ENCODE data around the gene KCNG4. TPM values are rescaled to one million over a fixed set of nuclear protein-coding genes. Genes with fewer than 3 reads are reported as not detected.

KCNG4 gene
- total RNA-seq, 1 experiment from 2014 or later: not detected

GRCh38 chr16:84246679-84247077 lies 6.9 kb upstream of the KCNG4 start:
- no CpG with 5 or more reads among the region's 5 CpGs for WGBS (ENCODE audit: extremely low coverage, insufficient read length, low lambda C conversion rate)
- Histone ChIP-seq H3K27ac (ENCODE audit: insufficient read length, low read depth, low read length) (no peak overlapping the region), H2AK5ac (ENCODE audit: insufficient read length, low read length) (no peak overlapping the region), H3K23ac (ENCODE audit: insufficient read length, low read depth, low read length) (no peak overlapping the region), H3K56ac (ENCODE audit: insufficient read length, low read depth, low read length) (no peak overlapping the region), H2BK15ac (ENCODE audit: low read depth, low read length) (no peak overlapping the region), H4K91ac (ENCODE audit: insufficient read length, low read depth, low read length) (no peak overlapping the region), H2BK120ac (ENCODE audit: low read depth, low read length, poor library complexity, severe bottlenecking) (no peak overlapping the region), H3K9me3 (ENCODE audit: control insufficient read depth, low read depth, low read length) (no peaks in the 10 kb centered on the region), H3K23me2 (ENCODE audit: insufficient read length, low read depth, low read length, poor library complexity, severe bottlenecking) (no peaks in the 10 kb centered on the region), H3K9ac (ENCODE audit: extremely low read depth, insufficient read length, low read length) (no peak overlapping the region), H3K27me3 (ENCODE audit: insufficient read depth, low read length) (no peaks in the 10 kb centered on the region), H3K4me1 (ENCODE audit: insufficient read depth, low read length) (no peaks in the 10 kb centered on the region), H2BK5ac (ENCODE audit: insufficient read length, low read length) (no peak overlapping the region), H3K18ac (ENCODE audit: insufficient read length, low read depth, low read length) (no peak overlapping the region), H3K79me1 (ENCODE audit: insufficient read depth, low read depth, low read length, poor library complexity, severe bottlenecking) (no peaks in the 10 kb centered on the region), H3K4me2 (ENCODE audit: insufficient read depth, insufficient read length, low read length) (no peak overlapping the region), H3K79me2 (ENCODE audit: insufficient read depth, low read length) (no peaks in the 10 kb centered on the region), H4K8ac (replicated peaks; ENCODE audit: insufficient read length, low read depth, low read length) (no peak overlapping the region), H3K4ac (ENCODE audit: low read depth, low read length) (no peak overlapping the region), H4K20me1 (ENCODE audit: control insufficient read depth, insufficient read depth, insufficient read length) (no peaks in the 10 kb centered on the region), H3T11ph (ENCODE audit: low read length) (no peak overlapping the region), H2BK12ac (ENCODE audit: insufficient read length, low read depth, low read length) (no peak overlapping the region), H2BK20ac (ENCODE audit: low read depth, low read length, poor library complexity, severe bottlenecking) (no peak overlapping the region), H4K5ac (ENCODE audit: insufficient read length, low read depth, low read length) (no peak overlapping the region), H3K14ac (ENCODE audit: insufficient read depth, low read length) (no peak overlapping the region), H2AFZ (ENCODE audit: low read length) (no peak overlapping the region)
- DNase-seq: no peak
- Mint-ChIP-seq H3K27me3 (ENCODE audit: low read depth) (peaks cover 6% of the 10 kb centered on the region), H3K9me3 (peaks cover 0 to 4% of the 10 kb centered on the region in 2 experiments; a peak in 3 of 5 replicates), H3K4me1 (no peaks in the 10 kb centered on the region; a peak in 1 of 4 replicates), H3K36me3 (ENCODE audit: insufficient read depth in 1 of 3, low read depth in 3 of 3) (no peaks in the 10 kb centered on the region), H3K4me3 (no peak overlapping the region), H3K27ac (no peak overlapping the region)
- TF ChIP-seq CTCF (conservative IDR thresholded peaks at IDR 0.05): no peak
